Eye (tissue), 1 donor: ENCODE results near the gene TMEM175.
A peak's percentile ranks its signal among the peaks of the same experiment; 100 is the strongest.
"Not testable (repeated sequence)": the region's sequence is repeated elsewhere in the genome, so short reads cannot be mapped to it uniquely, and the experiment has no call there.

Experiments
- DNase-seq: peaks from one replicate; pipeline ENCODE4 v3.0.0-alpha.2; 2015

The TMEM175 gene

DNA sequence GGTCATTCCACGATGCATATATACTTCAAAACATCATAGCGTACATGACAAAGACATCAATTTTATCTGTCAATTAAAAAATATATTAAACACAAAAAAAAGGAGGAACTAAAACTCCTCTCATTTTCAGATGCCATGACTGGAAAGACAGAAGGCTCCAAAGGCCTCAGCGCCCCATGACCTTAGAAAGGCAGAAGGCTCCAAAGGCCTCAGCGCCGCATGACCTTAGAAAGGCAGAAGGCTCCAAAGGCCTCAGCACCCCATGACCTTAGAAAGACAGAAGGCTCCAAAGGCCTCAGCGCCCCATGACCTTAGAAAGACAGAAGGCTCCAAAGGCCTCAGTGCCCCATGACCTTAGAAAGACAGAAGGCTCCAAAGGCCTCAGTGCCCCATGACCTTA, 13.7 kb upstream of the TMEM175 start:
- DNase-seq: not testable (repeated sequence)

DNA sequence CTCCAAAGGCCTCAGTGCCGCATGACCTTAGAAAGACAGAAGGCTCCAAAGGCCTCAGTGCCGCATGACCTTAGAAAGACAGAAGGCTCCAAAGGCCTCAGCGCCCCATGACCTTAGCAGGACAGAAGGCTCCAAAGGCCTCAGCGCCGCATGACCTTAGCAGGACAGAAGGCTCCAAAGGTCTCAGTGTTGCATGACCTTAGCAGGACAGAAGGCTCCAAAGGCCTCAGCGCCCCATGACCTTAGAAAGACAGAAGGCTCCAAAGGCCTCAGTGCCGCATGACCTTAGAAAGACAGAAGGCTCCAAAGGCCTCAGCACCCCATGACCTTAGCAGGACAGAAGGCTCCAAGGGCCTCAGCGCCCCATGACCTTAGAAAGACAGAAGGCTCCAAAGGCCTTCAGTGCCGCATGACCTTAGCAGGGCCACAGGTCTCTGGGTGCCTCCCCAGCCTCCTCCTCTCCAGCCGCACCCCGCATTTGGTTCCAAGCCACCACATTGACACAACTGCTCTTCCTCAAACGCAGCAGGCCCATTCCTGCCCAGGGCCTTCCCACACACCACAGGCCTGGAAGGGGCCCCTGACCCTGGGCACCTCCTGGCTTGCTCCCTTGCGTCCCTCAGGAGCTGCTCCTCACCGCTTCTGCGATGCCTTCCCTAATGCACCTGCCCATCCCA, 13.1 kb upstream of the TMEM175 start:
- DNase-seq: not testable (repeated sequence)

DNA sequence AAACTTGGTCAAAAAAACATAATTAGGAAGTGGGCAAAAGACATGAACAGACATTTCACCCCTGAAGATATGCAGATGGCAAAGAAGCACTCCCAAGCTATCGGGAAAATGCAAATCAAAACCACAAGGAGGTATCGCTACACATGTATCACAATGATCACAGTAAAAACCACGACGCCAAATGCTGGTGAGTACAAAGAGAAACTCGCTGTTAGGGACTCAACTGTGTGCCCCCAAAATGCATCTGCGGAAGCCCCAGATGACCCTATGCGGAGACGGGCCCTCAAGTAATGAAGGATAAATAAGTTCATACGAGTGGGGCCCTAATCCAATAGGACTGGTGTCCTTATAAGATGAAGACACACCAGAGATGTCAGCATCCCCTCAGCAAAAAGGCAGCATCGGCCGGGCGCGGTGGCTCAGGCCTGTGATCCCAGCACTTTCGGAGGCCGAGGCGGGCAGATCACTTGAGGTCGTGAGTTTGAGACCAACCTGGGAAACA, 10.4 kb upstream of the TMEM175 start:
- no peak for DNase-seq

DNA sequence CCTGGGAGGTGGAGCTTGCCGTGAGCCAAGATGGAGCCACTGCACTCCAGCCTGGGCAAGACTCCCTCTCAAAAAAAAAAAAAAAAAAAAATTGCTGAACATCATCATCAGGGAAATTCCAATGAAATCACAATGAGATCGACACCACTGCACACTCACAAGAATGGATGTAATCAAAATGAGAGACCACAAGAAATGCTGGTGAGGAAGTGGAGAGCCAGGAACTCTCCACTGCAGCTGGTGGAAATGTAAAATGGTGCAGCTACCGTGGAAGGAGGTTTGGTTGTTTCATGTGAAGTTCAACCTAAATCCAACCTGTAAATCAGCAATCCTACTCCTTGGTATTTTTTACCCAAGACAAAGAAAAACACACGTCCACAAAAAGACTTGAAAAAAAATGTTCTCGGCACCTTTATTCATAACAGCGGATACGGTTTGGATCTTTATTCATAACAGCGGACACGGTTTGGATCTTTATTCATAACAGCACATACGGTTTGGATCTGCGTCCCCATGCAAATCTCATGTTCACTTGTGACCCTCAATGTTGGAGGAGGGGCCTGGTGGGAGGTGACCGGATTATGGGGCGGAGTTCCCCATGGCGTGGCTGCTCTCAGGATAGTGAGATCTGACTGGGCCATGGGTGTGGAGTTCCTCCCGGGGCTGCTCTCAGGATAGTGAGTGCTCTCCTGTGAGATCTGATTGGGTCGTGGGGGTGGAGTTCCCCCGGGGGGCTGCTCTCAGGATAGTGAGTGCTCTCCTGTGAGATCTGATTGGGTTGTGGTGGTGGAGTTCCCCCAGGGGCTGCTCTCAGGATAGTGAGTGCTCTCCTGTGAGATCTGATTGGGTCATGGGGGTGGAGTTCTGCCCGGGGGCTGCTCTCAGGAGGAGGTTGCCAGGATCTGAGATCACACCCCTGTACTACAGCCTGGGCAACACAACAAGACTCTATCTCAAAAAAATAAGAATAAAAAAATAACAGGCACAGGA, 7.9 kb upstream of the TMEM175 start:
- peak; percentile 6 for DNase-seq

DNA sequence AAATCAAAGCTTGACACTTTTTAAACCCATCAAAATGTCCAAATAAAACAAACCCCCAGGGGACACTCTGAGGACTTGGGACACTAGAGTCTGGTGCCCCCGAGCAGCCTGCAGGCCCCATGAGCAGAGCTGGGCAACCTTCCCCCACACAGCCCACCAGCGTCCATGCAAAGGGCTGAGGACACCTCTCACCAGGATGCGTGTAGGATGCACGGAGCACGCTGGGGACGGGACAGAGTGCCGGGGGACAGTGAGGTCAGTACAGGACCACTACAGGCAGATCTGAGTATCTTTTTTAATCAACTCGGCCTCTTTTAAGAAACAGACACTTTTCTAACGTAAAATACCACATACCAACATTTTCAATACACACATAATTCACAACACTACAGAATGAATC, 7.1 kb upstream of the TMEM175 start:
- no peak for DNase-seq

DNA sequence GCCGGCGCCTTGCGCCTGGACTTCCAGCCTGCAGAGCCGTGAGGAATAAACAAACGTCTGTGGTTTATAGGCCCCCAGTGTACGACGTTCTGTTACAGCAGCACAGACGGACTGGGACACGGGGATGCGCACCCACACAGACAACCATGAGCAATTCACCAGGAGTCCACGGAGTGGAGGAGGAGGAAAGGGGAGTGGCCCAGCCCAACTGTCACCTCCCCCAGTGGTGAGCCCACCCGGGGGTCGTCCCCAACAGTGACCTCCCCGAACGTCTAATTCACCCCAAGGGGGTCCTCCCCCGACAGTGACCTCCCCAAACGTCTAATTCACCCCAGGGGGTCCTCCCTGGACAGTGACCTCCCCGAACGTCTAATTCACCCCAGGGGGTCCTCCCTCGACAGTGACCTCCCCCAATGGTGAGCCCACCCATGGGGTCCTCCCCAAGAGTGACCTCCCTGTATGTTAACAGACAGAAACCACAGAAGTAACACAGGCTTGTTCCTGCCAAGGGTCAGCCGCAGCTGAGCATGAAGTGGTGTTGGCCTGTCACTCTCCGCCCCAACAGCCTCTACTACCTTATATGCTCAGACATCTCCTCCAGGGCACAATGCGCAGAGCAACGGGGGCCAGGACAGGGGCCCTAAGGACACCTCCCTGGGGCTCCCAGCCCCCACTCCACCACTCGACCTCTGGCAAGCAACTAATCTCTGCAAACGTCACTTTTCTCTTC, 6.3 kb upstream of the TMEM175 start:
- DNase-seq: no peak

DNA sequence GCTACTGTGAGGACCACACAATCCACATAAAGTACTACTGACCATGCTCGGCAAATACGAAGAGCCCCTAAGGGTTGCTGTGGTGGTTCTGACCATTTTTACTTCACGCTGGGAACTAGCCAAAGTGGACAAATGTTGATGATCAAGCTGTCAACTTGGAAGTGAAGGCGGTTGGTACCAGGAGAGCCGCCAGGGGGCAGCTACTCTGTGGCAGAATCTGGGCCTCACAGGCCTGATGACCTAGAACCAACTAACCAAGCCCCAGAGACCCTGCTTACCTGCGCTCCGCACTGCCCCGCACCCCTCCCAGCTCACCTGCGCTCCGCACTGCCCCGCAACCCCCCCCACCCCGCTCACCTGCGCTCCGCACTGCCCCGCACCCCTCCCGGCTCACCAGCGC, 5.7 kb upstream of the TMEM175 start:
- no peak for DNase-seq

DNA sequence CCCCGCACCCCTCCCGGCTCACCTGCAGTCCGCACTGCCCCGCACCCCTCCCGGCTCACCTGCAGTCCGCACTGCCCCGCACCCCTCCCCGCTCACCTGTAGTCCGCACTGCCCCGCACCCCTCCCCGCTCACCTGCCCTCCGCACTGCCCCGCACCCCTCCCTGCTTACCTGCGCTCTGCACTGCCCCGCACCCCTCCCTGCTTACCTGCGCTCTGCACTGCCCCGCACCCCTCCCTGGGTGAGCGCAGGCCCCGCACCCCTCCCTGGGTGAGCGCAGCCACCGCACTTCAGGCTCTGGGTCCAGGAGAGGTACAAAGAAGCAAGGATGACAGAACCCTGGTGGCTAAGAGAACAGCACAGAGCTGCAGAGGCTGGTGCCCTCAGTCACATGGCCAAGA, 4.7 kb upstream of the TMEM175 start:
- DNase-seq: not testable (repeated sequence)

DNA sequence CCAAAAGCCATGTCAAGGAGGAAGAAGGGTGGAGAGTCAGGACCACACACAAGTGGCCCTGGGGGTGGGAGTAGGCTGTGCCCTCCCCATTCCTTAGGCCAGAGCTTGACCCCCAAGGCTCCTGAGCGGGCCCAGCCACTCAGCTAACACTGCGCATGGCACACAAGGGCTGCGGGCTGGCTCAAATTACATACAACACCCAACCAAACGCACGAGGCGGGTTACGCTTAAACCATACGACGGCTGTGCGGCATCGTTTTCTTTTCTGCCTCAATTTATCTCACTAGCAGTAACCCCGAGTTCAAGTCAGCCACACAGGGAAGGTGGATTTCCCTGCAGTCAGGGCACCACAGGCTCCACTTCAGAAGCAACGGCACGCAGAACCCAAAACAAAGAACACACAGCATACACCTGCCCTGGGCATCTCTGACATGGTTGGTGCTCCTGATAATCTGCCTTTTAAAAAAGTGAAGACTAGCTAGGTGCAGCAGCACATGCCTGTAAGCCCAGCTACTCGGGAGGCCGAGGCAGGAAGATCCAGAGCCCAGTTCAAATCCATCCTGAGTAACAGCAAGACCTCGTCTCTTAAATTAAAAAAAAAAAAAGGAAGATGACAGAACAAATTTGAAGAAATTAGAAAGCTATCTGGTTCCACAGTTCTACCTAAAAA, 3.0 kb upstream of the TMEM175 start:
- no peak for DNase-seq

DNA sequence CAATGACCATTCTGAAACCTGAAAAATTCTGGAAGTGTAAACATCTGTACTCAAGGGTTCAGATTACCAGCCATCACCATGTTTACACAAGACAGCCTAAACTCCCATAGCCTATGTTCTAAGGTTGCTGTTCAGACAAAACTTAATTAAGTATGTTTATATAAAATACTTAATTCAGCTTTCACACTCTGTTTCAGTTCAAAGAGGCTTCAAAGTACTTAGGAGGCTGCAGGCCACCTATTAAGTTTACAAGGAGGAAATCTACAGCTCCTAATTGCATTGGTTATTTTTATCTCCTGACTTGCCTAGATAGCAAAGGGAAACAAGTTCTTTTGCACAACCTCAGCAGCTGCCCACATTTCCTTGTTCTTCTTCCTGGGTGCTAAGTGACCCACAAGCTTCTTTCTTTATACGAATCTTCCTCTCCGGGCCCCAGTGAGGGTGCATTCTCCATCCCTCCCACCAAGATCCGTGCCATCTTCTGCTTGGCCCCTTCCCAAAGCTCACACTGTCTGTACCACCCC, 2.2 kb upstream of the TMEM175 start:
- no peak for DNase-seq

DNA sequence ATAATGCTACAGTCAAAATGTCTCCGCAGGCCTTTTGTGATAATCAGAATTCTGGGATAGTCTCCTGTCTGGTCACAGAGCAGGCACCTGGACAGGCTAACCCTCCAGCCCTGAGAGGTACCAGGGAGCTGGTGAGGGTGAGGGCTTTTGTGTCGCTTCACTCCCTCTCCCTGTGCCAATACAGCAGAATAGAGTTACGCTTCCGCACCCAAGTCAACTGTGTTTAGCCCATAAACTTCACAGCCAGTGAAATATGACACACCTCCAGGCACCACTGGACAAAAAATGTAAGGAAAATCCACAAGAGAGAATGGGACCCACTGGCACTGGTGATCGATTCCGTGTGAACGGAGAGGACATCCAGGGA, 1.4 kb upstream of the TMEM175 start:
- DNase-seq: no peak

DNA sequence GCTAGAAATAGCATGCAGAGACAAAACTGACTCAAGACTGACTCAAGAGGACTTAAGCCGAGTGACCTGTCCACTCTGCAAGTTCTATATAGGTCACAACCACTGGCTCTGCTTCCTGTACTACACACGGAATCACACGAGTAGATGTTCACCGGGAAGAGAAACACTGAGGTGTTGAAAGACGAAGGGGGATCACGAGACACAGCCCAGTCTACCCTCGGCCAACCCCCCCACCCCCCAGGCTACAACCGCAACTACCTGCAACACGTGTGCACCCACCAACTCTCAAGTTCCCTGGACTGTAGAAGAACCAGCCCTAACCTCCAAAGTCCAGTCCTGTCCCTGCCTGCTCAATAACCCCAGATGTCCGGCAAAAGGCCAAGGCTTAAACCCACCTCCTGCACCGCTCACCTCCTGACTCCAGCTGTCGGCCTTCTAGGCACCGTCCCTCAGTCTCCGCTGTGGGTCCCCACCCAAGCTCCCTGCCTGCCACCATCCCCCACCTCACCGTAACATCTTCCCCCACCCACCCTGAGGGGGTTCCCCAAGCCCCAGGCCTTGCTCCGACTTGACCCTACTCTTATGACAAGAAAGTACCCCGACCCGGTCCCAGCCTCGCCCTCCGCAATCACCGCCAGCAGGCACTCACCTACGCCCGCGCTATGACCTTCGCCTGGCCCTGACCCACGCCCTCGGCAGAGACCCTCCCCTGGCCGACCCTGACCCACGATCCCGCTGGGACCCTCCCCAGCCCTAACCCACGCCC, 883 bp upstream of the TMEM175 start:
- DNase-seq: peak; percentile 8

DNA sequence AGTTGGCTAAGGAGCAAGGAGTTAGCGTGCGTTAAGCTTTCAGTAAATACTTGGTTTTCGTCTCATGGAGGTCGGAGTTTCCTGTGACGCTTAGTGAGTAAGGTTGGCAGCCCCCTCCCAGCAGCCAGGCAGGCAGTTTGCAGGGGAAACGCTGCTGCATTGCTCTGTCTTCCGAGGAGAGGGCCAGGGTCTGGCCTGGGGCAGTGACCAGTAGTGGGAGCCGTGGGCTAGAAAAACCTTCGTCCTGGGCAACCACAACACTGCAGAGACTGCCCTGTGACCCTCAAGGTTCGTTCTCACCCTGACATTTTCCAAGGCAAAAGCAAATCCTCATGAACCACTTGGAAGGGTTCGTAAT, 432 bp downstream of the TMEM175 start:
- DNase-seq: no peak

DNA sequence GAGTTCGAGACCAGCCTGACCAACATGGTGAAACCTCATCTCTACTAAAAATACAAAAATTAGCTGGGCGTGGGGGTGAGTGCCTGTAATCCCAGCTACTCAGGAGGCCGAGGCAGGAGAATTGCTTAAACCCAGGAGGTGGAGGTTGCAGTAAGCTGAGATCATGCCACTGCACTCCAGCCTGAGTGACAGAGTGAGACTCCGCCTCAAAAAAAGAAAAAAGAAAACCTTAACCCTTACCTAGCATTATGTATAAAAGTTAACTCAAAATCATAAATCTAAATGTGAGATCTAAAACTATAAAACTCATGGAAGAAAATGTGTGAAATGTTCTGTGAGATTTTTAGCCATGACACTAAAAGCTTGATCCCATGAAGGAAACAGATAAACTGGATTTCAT, 7.2 kb downstream of the TMEM175 start:
- not testable (repeated sequence) for DNase-seq

DNA sequence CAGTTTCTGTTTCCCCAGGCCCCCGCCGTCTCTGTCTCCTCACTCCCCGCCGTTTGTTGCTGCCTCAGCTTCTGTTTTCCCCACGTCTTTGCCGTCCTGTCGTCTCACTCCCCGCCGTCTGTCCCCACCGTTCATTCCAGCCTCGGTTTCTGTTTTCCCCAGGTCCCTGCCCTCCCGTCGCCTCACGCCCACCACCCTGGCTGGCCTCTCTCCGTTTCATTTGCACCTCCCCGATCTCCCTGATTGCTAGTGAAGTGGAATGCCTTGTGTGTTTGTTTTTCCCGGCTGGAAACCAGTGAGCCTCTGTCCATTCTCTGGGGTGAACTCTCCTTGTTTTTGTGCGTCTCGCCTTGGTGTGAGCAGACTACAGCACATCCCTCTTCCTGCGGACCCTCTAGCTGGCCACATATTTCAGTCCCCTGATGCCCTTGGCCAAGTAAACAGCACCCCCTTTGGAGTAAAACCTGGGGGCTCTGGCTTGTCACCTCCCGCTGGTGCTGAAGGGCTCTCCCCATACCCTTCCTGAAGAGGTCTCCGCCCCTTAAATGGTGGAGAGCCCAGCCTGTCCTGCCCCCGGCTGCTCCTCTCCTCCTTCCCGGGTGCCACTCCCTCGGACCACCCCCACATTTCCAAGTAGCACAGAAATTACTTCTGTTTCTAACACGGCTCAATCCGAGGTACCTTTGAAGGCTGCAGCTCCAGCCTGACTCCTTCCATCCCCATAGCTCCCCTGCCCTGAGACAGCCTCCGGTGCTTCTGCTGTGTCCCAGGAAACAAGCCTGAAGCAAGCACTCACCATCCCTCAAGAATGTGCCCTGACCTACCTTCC, 13.2 kb downstream of the TMEM175 start:
- no peak for DNase-seq

DNA sequence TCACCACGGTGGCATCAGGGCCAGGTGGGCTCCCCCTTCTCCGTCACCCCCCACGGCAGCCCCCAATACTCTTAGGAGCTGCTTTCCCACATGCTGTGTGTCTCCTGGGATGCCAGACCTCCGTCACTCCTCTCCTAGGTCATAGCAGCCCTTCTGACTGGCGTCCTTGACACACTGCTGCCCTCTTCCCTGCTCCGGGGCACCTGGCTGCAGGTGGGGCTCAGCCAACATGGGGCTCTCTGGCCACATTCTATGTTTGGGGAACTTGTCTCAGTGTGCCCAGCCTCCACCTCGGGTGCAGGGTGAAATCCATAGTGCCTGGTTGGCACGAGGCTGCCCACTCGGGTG, 13.8 kb downstream of the TMEM175 start:
- DNase-seq: no peak

DNA sequence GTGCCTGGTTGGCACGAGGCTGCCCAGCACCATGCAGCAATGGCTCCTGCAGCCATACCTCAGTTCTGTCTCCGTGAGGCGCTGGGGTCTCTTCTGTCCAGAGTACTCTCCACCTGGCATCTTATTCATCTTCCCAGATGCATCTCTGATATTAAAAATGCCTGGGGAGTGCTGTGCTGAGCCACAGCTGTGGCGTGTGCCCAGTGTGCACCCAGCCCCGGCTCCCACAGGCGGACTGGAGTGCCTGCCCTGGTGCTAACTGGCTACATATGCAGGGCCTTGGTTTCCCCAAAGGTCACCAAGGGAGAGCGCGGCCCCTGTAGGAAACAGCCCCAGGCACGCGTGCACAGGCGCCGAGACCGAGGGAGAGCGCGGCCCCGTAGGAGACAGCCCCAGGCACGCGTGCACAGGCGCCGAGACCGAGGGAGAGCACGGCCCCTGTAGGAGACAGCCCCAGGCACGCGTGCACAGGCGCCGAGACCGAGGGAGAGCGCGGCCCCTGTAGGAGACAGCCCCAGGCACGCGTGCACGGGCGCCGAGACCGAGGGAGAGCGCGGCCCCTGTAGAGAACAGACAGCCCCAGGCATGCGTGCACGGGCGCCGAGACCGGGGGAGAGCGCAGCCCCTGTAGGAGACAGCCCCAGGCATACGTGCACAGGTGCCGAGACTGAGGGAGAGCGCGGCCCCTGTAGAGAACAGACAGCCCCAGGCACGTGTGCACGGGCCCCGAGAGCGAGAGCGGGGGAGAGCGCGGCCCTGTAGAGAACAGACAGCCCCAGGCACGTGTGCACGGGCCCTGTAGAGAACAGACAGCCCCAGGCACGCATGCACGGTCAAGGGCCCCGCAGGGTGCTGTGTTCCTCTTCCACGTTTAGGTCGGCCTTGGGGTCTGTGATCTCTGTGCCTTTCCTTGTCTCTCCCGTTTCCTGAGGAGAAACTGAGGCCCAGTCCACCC, 14.5 kb downstream of the TMEM175 start:
- DNase-seq: no peak

DNA sequence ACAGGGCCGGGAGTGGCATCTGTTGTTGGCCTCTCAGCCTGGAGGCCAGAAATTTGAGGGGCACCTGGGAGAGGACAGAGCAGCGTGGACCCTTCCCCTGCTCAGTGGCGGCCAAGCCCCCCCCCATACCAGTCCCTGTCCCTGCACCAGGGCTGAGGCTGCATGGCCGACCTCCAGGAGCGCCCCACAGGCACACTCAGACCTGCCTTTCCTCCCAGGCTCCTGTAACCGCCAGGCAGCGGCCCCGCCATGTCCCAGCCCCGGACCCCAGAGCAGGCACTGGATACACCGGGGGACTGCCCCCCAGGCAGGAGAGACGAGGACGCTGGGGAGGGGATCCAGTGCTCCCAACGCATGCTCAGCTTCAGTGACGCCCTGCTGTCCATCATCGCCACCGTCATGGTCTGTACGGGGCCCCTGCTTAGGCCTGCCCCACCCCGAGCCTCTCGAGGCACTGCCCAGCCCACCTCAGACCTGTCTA, 15.3 kb downstream of the TMEM175 start:
- no peak for DNase-seq

DNA sequence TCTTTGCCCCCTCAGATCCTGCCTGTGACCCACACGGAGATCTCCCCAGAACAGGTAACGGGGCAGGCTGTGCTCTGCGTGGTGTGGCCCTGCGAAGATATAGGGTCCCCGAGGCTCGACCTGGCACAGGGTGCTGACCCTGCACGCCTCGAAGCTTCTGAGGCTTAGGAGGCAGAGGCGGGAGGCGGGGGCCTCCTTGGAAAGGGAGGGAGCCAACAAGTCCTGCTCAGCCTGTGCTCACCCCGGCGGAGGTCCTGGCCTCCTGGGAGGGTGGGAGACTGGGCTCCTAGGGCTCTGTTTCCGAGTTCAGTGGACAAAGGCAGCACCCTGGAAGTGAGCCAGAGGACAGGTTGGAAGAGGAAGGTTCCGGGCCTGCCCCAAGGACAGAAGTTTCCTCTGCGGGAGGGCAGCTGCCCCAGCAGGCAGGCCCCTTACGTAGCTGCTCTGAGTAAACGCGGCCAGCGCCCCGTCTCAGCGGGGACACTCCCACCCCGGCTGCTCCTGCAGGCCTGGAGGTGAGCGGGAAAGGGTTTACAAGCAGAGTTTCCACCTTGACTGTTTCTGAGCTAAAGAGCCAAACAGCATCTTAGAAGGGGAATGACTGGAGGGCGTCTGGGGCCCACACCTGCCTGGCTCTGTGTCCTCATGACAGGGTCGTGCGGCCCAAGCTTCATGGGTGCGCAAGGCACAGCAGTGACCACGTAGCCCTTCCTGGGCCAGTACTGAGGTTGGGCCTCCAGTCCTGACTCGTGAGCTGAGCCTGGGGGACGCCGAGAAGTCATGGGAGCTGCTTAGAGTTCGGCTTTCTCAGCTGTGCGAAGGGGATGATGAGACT, 16.1 kb downstream of the TMEM175 start:
- no peak for DNase-seq
